Common myeloid progenitor, CD34-positive (primary cell): ENCODE results near the gene SNAP23.
A peak's percentile ranks its signal among the peaks of the same experiment; 100 is the strongest.

Experiments
- CTCF ChIA-PET: fragments of 350-600 bp; sonication (Branson Sonifier 250); formaldehyde crosslinking; loops from one replicate; lab custom pipeline; 2021; ENCODE audit warnings: antibody characterized with exemption; lab: Charles Lee
- POLR2A ChIA-PET: fragments of 350-600 bp; sonication (Branson Sonifier 250); formaldehyde crosslinking; loops from one replicate; lab custom pipeline; 2021; ENCODE audit warnings: antibody characterized with exemption; lab: Charles Lee
- DNase-seq, 3 donors: peaks; one replicate each; pipeline versions ENCODE4 v3.0.0 to v3.0.0-alpha.2; 2013
- H3K27ac ChIP-seq, 2 experiments: 1 replicate in 1 of 2; 2 replicates in 1 of 2; pipeline ENCODE4 v1.7.0; 2013; ENCODE audit warnings: inconsistent platforms in 2 of 2, low read length in 2 of 2, mild to moderate bottlenecking in 2 of 2, low read depth in 1 of 2, moderate library complexity in 1 of 2; ENCODE audit not compliant: severe bottlenecking in 2 of 2, insufficient read depth in 1 of 2, poor library complexity in 1 of 2
- H3K27me3 ChIP-seq, 5 experiments: replicated peaks in 2 of 5; 1 replicate in 3 of 5; 2 replicates in 2 of 5; pipeline versions ENCODE4 v1.6.1 to v1.7.0; 2013; ENCODE audit warnings: low read length in 4 of 5, mild to moderate bottlenecking in 2 of 5, moderate library complexity in 2 of 5, inconsistent platforms in 1 of 5; ENCODE audit not compliant: insufficient read depth in 5 of 5, control insufficient read depth in 4 of 5
- H3K36me3 ChIP-seq, 4 experiments: 1 replicate in 2 of 4; 2 replicates in 2 of 4; pipeline versions ENCODE4 v1.6.1 to v1.7.0; 2013; ENCODE audit warnings: low read length in 3 of 4, control low read depth in 1 of 4, mild to moderate bottlenecking in 1 of 4; ENCODE audit not compliant: control insufficient read depth in 4 of 4, insufficient read depth in 4 of 4
- H3K4me1 ChIP-seq, 4 experiments: 1 replicate in 3 of 4; 2 replicates in 1 of 4; pipeline versions ENCODE4 v1.6.1 to v1.7.1; 2013; ENCODE audit warnings: low read length in 3 of 4, mild to moderate bottlenecking in 3 of 4, control low read depth in 1 of 4, inconsistent platforms in 1 of 4, moderate library complexity in 1 of 4; ENCODE audit not compliant: control insufficient read depth in 4 of 4, insufficient read depth in 4 of 4; ENCODE audit errors: control extremely low read depth in 1 of 4
- H3K4me3 ChIP-seq, 7 experiments: 1 replicate in 4 of 7; 2 replicates in 3 of 7; pipeline versions ENCODE4 v1.5.1 to v1.7.0; 2013; ENCODE audit warnings: mild to moderate bottlenecking in 7 of 7, low read length in 6 of 7, moderate library complexity in 6 of 7, inconsistent platforms in 2 of 7, low read depth in 2 of 7, control low read depth in 1 of 7; ENCODE audit not compliant: insufficient read depth in 4 of 7, control insufficient read depth in 1 of 7; ENCODE audit errors: extremely low read depth in 1 of 7
- H3K9me3 ChIP-seq, 5 experiments: 1 replicate in 4 of 5; 2 replicates in 1 of 5; pipeline versions ENCODE4 v1.6.1 to v1.7.1; 2013; ENCODE audit warnings: low read length in 4 of 5, mild to moderate bottlenecking in 2 of 5, inconsistent platforms in 1 of 5, low read depth in 1 of 5, moderate library complexity in 1 of 5; ENCODE audit not compliant: control insufficient read depth in 4 of 5, insufficient read depth in 2 of 5; ENCODE audit errors: control extremely low read depth in 1 of 5
- WGBS: methylation state at CpG from one replicate; pipeline ENCODE4 v1.1.5; 2013; ENCODE audit not compliant: insufficient coverage; 5-methylcytosine and 5-hydroxymethylcytosine counted together

The SNAP23 gene

GRCh38 chr15:42474827-42475226 lies 20.6 kb upstream of the SNAP23 start:
- Histone ChIP-seq H3K9me3 (no peaks in the 10 kb centered on the region), H3K4me1 (peaks cover 0 to 12% (median 5%) of the 10 kb centered on the region in 4 experiments), H3K27ac (peak overlapping the region in 1 of 2 experiments; percentile 46), H3K4me3 (no peak overlapping the region), H3K36me3 (peaks cover 0 to 7% (median 4%) of the 10 kb centered on the region in 4 experiments), H3K27me3 (no peaks in the 10 kb centered on the region)
- CTCF ChIA-PET, result interaction anchor here (0.8 to 1.8 kb wide), 2 partner anchors 10 to 17 kb away, joined by 3 to 6 read pairs; no protein-coding TSS in a partner anchor
- WGBS, result 100% methylated on average over 1 of the region's 2 CpGs
- POLR2A ChIA-PET, result no interaction called here
- DNase-seq, result peak; percentile 35 to 78 (median 68)

- Histone ChIP-seq H3K27ac (no peak overlapping the region), H3K4me1 (no peaks in the 10 kb centered on the region), H3K9me3 (peaks cover 0 to 7% (median 0%) of the 10 kb centered on the region in 5 experiments), H3K4me3 (no peak overlapping the region), H3K36me3 (peaks cover 0 to 11% (median 10%) of the 10 kb centered on the region in 4 experiments), H3K27me3 (no peaks in the 10 kb centered on the region)
- ChIA-PET CTCF (interaction anchor here (1.2 kb wide), 1 partner anchor 9 kb away, joined by 3 read pairs; the partner anchor contains the start of gene ZNF106), POLR2A (no interaction called here)
- no peak for DNase-seq
- 96% methylated on average over 6 of the region's 6 CpGs for WGBS
These were observed 12.7 kb upstream of the SNAP23 start for GRCh38 chr15:42482701-42483100.

- CTCF ChIA-PET, result interaction anchor here (1.2 to 2.3 kb wide), 2 partner anchors 8 kb away, joined by 3 to 6 read pairs; partner anchors contain the start of gene ZNF106
- no peaks in the 10 kb centered on the region for H3K27me3 ChIP-seq
- peaks cover 0 to 11% (median 10%) of the 10 kb centered on the region in 4 experiments for H3K36me3 ChIP-seq
- no peaks in the 10 kb centered on the region for H3K4me1 ChIP-seq
- H3K9me3 ChIP-seq, result peaks cover 0 to 7% (median 0%) of the 10 kb centered on the region in 5 experiments
- POLR2A ChIA-PET, result no interaction called here
- 100% methylated on average over 1 of the region's 1 CpG for WGBS
- H3K4me3 ChIP-seq, result no peak overlapping the region
- no peak overlapping the region for H3K27ac ChIP-seq
- no peak for DNase-seq
These were observed 11.8 kb upstream of the SNAP23 start for GRCh38 chr15:42483677-42484076.

GRCh38 chr15:42490291-42490670 lies 5.2 kb upstream of the SNAP23 start:
- CTCF ChIA-PET, result interaction anchor here (1.1 to 1.5 kb wide), 6 partner anchors 9 to 58 kb away, joined by 3 to 7 read pairs (median 4); partner anchors contain the start of genes HAUS2 and LRRC57
- no peaks in the 10 kb centered on the region for H3K27me3 ChIP-seq
- 0% methylated on average over 7 of the region's 11 CpGs for WGBS

GRCh38 chr15:42490671-42491538 lies 4.5 kb upstream of the SNAP23 start, which contains the start of gene ZNF106:
TSS of gene ZNF106 (minus strand) at chr15:42491141. CDS start at chr15:42472289, 18,852 bp downstream.
- WGBS, result 0% methylated on average over 42 of the region's 51 CpGs
- Histone ChIP-seq H3K4me1 (peaks cover 16 to 33% (median 27%) of the 10 kb centered on the region in 4 experiments), H3K27ac (peak within 1 kb of the TSS; percentile 95 to 98)

More at GRCh38 chr15:42490291-42490670, 5.2 kb upstream of the SNAP23 start:
- Histone ChIP-seq H3K4me3 (peak overlapping the region; percentile 78 to 100 (median 96)), H3K4me1 (peaks cover 15 to 32% (median 26%) of the 10 kb centered on the region in 4 experiments), H3K9me3 (no peaks in the 10 kb centered on the region), H3K27ac (peak overlapping the region; percentile 77 to 98), H3K36me3 (peaks cover 0 to 3% (median 1%) of the 10 kb centered on the region in 4 experiments)
- POLR2A ChIA-PET, result interaction anchor here (1.3 kb wide), 1 partner anchor 21 kb away, joined by 6 read pairs; no protein-coding TSS in a partner anchor
- peak in 2 of 3 donors; percentile 47 to 63 for DNase-seq

GRCh38 chr15:42491539-42492225 lies 3.8 kb upstream of the SNAP23 start:
- Histone ChIP-seq H3K27ac (peak overlapping the region; percentile 95 to 98), H3K4me1 (peaks cover 21 to 41% (median 32%) of the 10 kb centered on the region in 4 experiments), H3K9me3 (no peaks in the 10 kb centered on the region), H3K4me3 (peak overlapping the region in 6 of 7 experiments; percentile 86 to 100 (median 97)), H3K36me3 (no peaks in the 10 kb centered on the region), H3K27me3 (no peaks in the 10 kb centered on the region)
- ChIA-PET CTCF (interaction anchor here (0.9 to 1.5 kb wide), 7 partner anchors 8 to 719 kb away, joined by 3 to 7 read pairs (median 3); partner anchors contain the start of genes HAUS2 and LRRC57), POLR2A (interaction anchor here (1.3 kb wide), 1 partner anchor 19 kb away, joined by 6 read pairs; no protein-coding TSS in a partner anchor)
- 100% methylated on average over 3 of the region's 18 CpGs for WGBS
- DNase-seq, result no peak

More at GRCh38 chr15:42490671-42491538, 4.5 kb upstream of the SNAP23 start, which contains the start of gene ZNF106:
- Histone ChIP-seq H3K27me3 (no peaks in the 10 kb centered on the region), H3K36me3 (no peaks in the 10 kb centered on the region), H3K9me3 (no peaks in the 10 kb centered on the region), H3K4me3 (peak within 1 kb of the TSS; percentile 78 to 100 (median 96))
- ChIA-PET POLR2A (interaction anchor here (1.3 kb wide), 1 partner anchor 20 kb away, joined by 6 read pairs; no protein-coding TSS in a partner anchor), CTCF (interaction anchor here (0.9 to 1.5 kb wide), 9 partner anchors 8 to 718 kb away, joined by 3 to 7 read pairs (median 3); partner anchors contain the start of genes HAUS2 and LRRC57)
- DNase-seq, result peak; percentile 94 to 96 (median 96)
